HepG2 (cell line): Measurements from ENCODE around the gene KRTAP5-10. TPM values are rescaled to one million over a fixed set of nuclear protein-coding genes. Genes with fewer than 3 reads are reported as not detected.

Experiments
- ADNP ChIP-seq: sonication (generic); formaldehyde crosslinking; IDR thresholded peaks from 2 replicates; pipeline ENCODE4 v1.4.0; 2020; ENCODE audit warnings: missing genetic modification reagents
- ELF3 ChIP-seq: IDR thresholded peaks from 2 replicates; pipeline ENCODE4 v1.6.1; 2016; ENCODE audit warnings: missing genetic modification reagents, missing compliant biosample characterization
- FOXO1 ChIP-seq: sonication (generic); formaldehyde crosslinking; IDR thresholded peaks from 2 replicates; pipeline ENCODE4 v1.4.0; 2020; ENCODE audit warnings: missing genetic modification reagents
- HNF4A ChIP-seq: sonication (generic); formaldehyde crosslinking; IDR thresholded peaks from 2 replicates; pipeline ENCODE4 v1.4.0; 2020; ENCODE audit warnings: missing genetic modification reagents
- NFE2 ChIP-seq: sonication (generic); formaldehyde crosslinking; IDR thresholded peaks from 2 replicates; pipeline ENCODE4 v1.4.0; 2020; ENCODE audit warnings: missing genetic modification reagents
- NFYC ChIP-seq: IDR thresholded peaks from 2 replicates; pipeline ENCODE4 v1.6.1; 2016; ENCODE audit warnings: missing genetic modification reagents, missing compliant biosample characterization
- RXRB ChIP-seq: IDR thresholded peaks from 2 replicates; pipeline ENCODE4 v1.6.1; 2016; ENCODE audit warnings: borderline replicate concordance, missing genetic modification reagents, missing compliant biosample characterization
- SNAPC2 ChIP-seq: sonication (generic); formaldehyde crosslinking; IDR thresholded peaks from 2 replicates; pipeline ENCODE4 v1.8.1; 2022; ENCODE audit warnings: mild to moderate bottlenecking, missing genetic modification reagents
- SP2 ChIP-seq: sonication (generic); formaldehyde crosslinking; IDR thresholded peaks from 2 replicates; pipeline ENCODE4 v1.5.1; 2020; ENCODE audit warnings: mild to moderate bottlenecking, missing genetic modification reagents
- ZNF121 ChIP-seq: sonication (generic); formaldehyde crosslinking; IDR thresholded peaks from 2 replicates; pipeline ENCODE4 v1.5.0; 2020; ENCODE audit warnings: mild to moderate bottlenecking, missing genetic modification reagents
- ZNF224 ChIP-seq: sonication (generic); formaldehyde crosslinking; IDR thresholded peaks from 2 replicates; pipeline ENCODE4 v1.5.0; 2020; ENCODE audit warnings: mild to moderate bottlenecking, missing genetic modification reagents
- ZNF232 ChIP-seq: sonication (generic); formaldehyde crosslinking; IDR thresholded peaks from 2 replicates; pipeline ENCODE4 v1.4.0; 2020; ENCODE audit warnings: missing genetic modification reagents, borderline replicate concordance
- ZNF317 ChIP-seq: sonication (generic); formaldehyde crosslinking; IDR thresholded peaks from 2 replicates; pipeline ENCODE4 v1.5.0; 2020; ENCODE audit warnings: mild to moderate bottlenecking, missing genetic modification reagents
- ZNF724P ChIP-seq: sonication (generic); formaldehyde crosslinking; IDR thresholded peaks from 2 replicates; pipeline ENCODE4 v1.8.0; 2022; ENCODE audit warnings: missing genetic modification reagents, borderline replicate concordance
- polyA plus RNA-seq, 8 experiments: library from polyadenylated mRNA; depleted of rRNA in 3 of 8; stranded (reverse) in 7 of 8; unstranded in 1 of 8; fragments of >200 nt; fragmentation: Illumina TruSeq in 4 of 8; extraction: Trizol in 4 of 8; gene quantifications; 2 replicates each; pipeline versions ENCODE4 v1.2.1 to v1.2.3, GENCODE V29; 2011 to 2016; ENCODE audit warnings: low read depth in 4 of 8, missing spikeins in 1 of 8, mixed read lengths in 1 of 8; ENCODE audit not compliant: insufficient read depth in 1 of 8
- total RNA-seq, 5 experiments: library from RNA; depleted of rRNA; stranded (reverse); fragments of >200 nt; fragmentation: Illumina TruSeq; extraction: Trizol; gene quantifications; 2 replicates each; pipeline ENCODE4 v1.2.3, GENCODE V29; 2016; ENCODE audit warnings: low read depth in 1 of 5
- TF ChIP-seq, protein P1 (sequence below): sonication (generic); formaldehyde crosslinking; IDR thresholded peaks from 2 replicates; pipeline ENCODE4 v1.8.1; 2022; ENCODE audit warnings: mild to moderate bottlenecking, missing genetic modification reagents
- TF ChIP-seq, protein P2 (sequence below): sonication (generic); formaldehyde crosslinking; IDR thresholded peaks from 2 replicates; pipeline ENCODE4 v1.8.0; 2023; ENCODE audit warnings: mild to moderate bottlenecking, missing genetic modification reagents
- TF ChIP-seq, protein P3 (sequence below): sonication (generic); formaldehyde crosslinking; IDR thresholded peaks from 2 replicates; pipeline ENCODE4 v1.5.0; 2020; ENCODE audit warnings: missing genetic modification reagents
- TF ChIP-seq, protein P4 (sequence below): sonication (generic); formaldehyde crosslinking; IDR thresholded peaks from 2 replicates; pipeline ENCODE4 v1.8.0; 2022; ENCODE audit warnings: mild to moderate bottlenecking, missing genetic modification reagents, moderate library complexity
- TF ChIP-seq, protein P5 (sequence below): sonication (generic); formaldehyde crosslinking; IDR thresholded peaks from 2 replicates; pipeline ENCODE4 v1.8.0; 2022; ENCODE audit warnings: mild to moderate bottlenecking, missing genetic modification reagents
- TF ChIP-seq, protein P6 (sequence below): IDR thresholded peaks from 2 replicates; pipeline ENCODE4 v1.6.1; 2012; ENCODE audit warnings: low read length, improper control_type of control experiment

Gene KRTAP5-10
- total and polyA plus RNA-seq, 2 of the 13 experiments (the other 11 are each of a cell fraction or from before 2014, with no cell fraction given): not detected

DNA sequence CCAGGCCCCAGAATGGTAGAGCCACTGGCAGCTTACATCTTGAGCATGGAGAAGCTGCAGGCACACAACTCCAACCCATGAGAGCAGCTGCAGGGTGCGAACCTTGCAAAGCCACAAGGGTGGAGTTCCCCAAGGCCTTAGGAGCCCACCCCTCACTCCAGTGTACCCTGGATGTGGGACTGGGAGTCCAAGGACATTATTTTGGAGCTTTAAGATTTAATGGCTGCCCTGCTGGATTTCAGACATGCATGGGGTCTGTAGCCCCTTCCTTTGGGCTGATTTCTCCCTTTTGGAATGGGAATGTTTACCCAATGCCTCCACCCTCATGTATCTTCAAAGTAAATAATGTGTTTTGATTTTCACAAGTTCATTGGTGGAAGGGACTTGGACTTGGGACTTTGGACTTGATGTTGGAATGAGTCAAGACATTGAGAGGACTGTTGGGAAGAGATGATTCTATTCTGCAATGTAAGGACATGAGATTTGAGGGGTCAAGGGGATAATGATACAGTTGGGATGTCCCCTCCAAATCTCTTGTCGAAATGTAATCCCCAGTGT, 39.3 kb upstream of the KRTAP5-10 start (continued):
- TF ChIP-seq, protein P1, sequence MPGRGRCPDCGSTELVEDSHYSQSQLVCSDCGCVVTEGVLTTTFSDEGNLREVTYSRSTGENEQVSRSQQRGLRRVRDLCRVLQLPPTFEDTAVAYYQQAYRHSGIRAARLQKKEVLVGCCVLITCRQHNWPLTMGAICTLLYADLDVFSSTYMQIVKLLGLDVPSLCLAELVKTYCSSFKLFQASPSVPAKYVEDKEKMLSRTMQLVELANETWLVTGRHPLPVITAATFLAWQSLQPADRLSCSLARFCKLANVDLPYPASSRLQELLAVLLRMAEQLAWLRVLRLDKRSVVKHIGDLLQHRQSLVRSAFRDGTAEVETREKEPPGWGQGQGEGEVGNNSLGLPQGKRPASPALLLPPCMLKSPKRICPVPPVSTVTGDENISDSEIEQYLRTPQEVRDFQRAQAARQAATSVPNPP (CRISPR knock-in tag): no peak
- TF ChIP-seq, protein P2, sequence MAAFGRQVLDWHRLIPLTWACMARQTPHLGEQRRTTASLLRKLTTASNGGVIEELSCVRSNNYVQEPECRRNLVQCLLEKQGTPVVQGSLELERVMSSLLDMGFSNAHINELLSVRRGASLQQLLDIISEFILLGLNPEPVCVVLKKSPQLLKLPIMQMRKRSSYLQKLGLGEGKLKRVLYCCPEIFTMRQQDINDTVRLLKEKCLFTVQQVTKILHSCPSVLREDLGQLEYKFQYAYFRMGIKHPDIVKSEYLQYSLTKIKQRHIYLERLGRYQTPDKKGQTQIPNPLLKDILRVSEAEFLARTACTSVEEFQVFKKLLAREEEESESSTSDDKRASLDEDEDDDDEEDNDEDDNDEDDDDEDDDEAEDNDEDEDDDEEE: no peak
- TF ChIP-seq RXRB (CRISPR knock-in tag) (0 out of 2 replicates have a peak, but pooled peaks have one; percentile 63), ADNP (no peak), SNAPC2 (no peak), ZNF121 (CRISPR knock-in tag) (no peak), FOXO1 (CRISPR knock-in tag) (no peak; the same call in 1 of the 2 replicates), ZNF224 (CRISPR knock-in tag) (no peak), NFE2 (CRISPR knock-in tag) (no peak), ELF3 (CRISPR knock-in tag) (peak; percentile 63), NFYC (CRISPR knock-in tag) (0 out of 2 replicates have a peak, but pooled peaks have one; percentile 7), ZNF317 (CRISPR knock-in tag) (no peak), ZNF724P (CRISPR knock-in tag) (no peak), ZNF232 (CRISPR knock-in tag) (no peak), SP2 (CRISPR knock-in tag) (no peak), HNF4A (peak; percentile 92)
- TF ChIP-seq, protein P3, sequence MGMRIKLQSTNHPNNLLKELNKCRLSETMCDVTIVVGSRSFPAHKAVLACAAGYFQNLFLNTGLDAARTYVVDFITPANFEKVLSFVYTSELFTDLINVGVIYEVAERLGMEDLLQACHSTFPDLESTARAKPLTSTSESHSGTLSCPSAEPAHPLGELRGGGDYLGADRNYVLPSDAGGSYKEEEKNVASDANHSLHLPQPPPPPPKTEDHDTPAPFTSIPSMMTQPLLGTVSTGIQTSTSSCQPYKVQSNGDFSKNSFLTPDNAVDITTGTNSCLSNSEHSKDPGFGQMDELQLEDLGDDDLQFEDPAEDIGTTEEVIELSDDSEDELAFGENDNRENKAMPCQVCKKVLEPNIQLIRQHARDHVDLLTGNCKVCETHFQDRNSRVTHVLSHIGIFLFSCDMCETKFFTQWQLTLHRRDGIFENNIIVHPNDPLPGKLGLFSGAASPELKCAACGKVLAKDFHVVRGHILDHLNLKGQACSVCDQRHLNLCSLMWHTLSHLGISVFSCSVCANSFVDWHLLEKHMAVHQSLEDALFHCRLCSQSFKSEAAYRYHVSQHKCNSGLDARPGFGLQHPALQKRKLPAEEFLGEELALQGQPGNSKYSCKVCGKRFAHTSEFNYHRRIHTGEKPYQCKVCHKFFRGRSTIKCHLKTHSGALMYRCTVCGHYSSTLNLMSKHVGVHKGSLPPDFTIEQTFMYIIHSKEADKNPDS (CRISPR knock-in tag): no peak
- TF ChIP-seq, protein P4, sequence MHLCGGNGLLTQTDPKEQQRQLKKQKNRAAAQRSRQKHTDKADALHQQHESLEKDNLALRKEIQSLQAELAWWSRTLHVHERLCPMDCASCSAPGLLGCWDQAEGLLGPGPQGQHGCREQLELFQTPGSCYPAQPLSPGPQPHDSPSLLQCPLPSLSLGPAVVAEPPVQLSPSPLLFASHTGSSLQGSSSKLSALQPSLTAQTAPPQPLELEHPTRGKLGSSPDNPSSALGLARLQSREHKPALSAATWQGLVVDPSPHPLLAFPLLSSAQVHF (CRISPR knock-in tag): no peak
- TF ChIP-seq, protein P5, sequence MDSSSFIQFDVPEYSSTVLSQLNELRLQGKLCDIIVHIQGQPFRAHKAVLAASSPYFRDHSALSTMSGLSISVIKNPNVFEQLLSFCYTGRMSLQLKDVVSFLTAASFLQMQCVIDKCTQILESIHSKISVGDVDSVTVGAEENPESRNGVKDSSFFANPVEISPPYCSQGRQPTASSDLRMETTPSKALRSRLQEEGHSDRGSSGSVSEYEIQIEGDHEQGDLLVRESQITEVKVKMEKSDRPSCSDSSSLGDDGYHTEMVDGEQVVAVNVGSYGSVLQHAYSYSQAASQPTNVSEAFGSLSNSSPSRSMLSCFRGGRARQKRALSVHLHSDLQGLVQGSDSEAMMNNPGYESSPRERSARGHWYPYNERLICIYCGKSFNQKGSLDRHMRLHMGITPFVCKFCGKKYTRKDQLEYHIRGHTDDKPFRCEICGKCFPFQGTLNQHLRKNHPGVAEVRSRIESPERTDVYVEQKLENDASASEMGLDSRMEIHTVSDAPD (CRISPR knock-in tag): no peak
- TF ChIP-seq, protein P6, sequence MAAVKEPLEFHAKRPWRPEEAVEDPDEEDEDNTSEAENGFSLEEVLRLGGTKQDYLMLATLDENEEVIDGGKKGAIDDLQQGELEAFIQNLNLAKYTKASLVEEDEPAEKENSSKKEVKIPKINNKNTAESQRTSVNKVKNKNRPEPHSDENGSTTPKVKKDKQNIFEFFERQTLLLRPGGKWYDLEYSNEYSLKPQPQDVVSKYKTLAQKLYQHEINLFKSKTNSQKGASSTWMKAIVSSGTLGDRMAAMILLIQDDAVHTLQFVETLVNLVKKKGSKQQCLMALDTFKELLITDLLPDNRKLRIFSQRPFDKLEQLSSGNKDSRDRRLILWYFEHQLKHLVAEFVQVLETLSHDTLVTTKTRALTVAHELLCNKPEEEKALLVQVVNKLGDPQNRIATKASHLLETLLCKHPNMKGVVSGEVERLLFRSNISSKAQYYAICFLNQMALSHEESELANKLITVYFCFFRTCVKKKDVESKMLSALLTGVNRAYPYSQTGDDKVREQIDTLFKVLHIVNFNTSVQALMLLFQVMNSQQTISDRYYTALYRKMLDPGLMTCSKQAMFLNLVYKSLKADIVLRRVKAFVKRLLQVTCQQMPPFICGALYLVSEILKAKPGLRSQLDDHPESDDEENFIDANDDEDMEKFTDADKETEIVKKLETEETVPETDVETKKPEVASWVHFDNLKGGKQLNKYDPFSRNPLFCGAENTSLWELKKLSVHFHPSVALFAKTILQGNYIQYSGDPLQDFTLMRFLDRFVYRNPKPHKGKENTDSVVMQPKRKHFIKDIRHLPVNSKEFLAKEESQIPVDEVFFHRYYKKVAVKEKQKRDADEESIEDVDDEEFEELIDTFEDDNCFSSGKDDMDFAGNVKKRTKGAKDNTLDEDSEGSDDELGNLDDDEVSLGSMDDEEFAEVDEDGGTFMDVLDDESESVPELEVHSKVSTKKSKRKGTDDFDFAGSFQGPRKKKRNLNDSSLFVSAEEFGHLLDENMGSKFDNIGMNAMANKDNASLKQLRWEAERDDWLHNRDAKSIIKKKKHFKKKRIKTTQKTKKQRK: no peak
